Smooth muscle cell of the coronary artery (primary cell): Measurements from ENCODE around the gene SGMS1. TPM values are rescaled to one million over a fixed set of nuclear protein-coding genes. Genes with fewer than 3 reads are reported as not detected.

Source experiments
- total RNA-seq: library from RNA; depleted of rRNA; stranded (reverse); fragments of >200 nt; gene quantifications from 2 replicates; pipeline ENCODE4 v1.2.3, GENCODE V29; 2014; ENCODE audit warnings: low replicate concordance

The SGMS1 gene
- 26.7 and 28.8 TPM in 2 replicates for total RNA-seq

GRCh38 chr10:50623663-50624412, at the start of gene SGMS1:
Gene SGMS1, minus strand, starts transcription at chr10:50623956. Its CDS starts 279,842 bp downstream, at chr10:50344114.

Other genes with a start within 250 kb of the SGMS1 start
- 1.2 and 4.0 TPM in 2 replicates for gene ASAH2B, start 116.0 kb upstream of the SGMS1 start, total RNA-seq